Midbrain (tissue), 1 donor: ENCODE data around the gene PACC1.

Experiments used
- DNase-seq: peaks from one replicate; lab custom pipeline; 2025; lab: John Stamatoyannopoulos, UW

The PACC1 gene

DNA sequence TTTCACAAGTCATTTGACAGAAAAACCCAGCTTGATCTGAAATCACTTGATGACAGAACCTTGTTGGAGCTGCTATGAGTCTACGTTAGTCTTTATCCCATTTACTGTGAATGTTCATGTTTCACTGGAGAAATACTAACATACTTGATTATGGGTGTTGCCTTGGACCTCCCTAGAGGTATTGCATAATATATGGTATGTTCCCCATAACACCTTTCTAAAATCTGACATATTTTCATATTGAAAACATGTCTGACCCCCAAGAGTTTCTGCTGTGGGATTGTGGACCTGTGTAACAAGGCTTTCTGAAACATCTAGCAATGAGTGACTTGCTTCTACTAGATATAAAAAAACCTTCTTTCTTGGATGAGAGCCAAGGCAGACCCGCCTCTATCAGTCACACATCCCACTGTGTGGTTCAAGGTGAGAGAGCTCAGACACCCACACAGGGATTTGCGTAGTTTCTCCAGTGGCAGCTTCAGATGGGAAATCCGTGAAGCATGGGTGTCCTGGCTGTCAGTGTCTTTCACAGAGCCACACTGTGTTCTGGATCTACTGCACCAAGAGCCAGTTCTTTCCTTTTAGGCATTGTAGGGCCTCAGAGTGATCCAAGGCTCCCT, 22.6 kb upstream of the PACC1 start:
- DNase-seq = no peak

DNA sequence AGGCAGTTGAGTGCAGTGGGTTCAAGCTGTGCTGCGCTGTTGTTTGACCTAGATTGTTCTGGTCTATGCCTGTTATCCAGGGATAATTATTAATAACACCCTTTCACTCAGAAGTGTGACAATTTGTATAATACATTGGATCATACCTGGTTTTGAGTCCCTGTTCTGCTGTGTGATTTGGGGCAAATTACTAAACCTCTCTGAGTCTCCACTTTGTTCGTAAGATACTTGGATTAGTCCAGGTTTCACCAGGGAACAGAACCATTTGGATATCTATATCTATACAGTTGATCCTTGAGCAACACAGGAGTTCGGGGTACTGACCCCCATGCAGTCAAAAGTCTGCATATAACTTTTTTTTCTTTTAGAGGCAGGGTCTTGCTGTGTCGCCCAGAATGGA, 20.3 kb upstream of the PACC1 start:
- DNase-seq = no peak

GRCh38 chr1:212433577-212434462, 19.1 kb upstream of the PACC1 start:
- no peak for DNase-seq

DNA sequence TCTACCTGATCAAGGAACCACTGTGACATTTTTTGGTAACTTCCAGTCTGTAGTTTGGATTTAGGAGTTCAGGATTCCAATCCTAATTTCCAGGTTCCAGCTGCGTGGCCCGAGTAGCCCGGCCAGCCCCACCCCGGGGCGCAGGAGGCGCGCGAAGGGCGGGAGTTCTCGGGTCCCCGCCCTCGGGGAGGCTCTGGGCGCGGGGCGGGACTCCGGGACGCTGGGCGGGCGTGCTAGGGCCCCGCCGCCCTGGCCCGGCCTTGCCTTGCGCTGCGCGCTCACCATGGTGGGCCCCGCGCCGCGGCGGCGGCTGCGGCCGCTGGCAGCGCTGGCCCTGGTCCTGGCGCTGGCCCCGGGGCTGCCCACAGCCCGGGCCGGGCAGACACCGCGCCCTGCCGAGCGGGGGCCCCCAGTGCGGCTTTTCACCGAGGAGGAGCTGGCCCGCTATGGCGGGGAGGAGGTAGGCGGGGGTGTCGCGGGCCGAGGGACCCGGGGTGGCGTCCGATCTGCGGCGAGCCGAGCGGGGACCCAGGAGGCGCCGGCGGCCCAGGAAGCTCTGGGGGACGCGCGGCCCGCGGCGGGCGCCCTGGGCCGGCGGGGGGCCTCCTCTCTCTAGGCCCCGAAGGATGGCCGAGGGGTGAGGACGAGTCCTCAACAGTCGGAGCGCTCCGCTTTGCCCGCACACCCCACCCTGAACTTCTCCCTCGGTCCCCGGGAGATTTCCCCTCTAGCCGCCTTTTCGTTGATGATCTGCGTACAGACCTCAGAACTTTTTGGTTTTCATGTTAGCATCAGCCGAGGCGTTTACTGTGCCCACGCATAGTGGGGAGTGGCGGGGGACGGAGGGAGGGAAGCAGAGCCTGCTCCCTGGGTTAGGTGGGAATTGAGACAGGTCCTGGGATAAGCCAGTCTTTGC, 18.2 kb upstream of the PACC1 start, which contains the start of gene NENF:
NENF (plus strand) TSS at position 260 of the 916 bp plus-strand sequence; CDS start at position 284, 24 bp downstream.
- peak; percentile 91 for DNase-seq

- DNase-seq = no peak
Observed at GRCh38 chr1:212432272-212432660, 17.6 kb upstream of the PACC1 start.

DNA sequence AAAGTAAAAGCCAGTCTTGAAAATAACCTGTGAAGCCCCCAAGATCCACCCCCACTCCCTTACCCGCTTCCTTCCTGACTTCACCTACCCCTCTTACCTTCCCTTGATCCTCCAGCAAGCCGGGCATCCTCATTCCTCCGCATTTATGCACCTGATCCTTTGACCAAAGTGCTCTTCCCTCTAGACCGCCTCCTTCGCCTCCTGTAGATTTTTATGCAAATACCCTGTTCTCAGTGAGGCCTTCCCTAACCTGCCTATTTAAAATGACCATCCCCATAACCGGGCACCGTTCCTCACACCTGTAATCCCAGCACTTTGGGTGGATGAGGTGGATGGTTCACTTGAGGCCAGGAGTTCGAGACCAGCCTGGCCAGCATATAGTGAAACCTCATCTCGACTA, 17.0 kb upstream of the PACC1 start:
- DNase-seq = no peak

DNA sequence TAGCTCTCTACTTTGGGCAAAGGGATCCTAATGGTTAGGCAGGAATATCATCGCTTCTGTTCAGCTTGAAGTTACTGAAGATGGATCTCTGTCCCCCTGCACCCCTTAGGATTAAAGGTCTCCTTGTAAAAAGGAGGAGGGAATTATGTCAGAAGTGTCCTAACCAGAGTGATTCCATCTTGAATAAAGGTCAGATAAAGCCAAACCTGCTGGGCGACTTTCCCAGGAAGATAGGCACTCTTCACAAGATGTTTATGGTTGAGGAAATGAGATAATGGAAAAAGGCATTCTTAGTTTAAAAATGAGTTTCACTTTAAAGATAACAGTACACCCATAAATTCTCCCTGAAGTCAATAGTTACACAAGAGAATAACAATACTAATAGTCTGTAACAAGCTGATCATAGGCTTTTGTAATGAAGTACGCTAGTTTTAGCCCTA, 16.3 kb upstream of the PACC1 start:
- DNase-seq = no peak

DNA sequence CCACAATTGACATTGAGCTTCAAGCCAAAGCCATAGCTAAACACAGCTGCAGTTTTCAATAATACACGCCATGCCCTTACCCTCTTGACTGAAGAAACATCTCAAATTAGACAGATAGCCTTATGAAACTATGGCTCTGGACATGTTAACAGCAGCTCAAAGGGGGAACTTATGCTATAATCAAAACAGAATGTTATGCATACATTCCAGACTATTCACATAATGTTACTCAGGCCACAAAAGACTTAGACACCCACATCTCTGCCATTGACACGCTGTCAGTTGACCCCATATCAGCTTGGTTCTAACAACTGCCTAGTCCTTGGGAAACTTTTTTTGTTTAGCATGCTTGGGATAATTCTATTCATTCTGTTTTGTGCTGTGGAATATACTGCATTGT, 15.7 kb upstream of the PACC1 start:
- DNase-seq = no peak

- DNase-seq = no peak
Observed at GRCh38 chr1:212428496-212428895, 13.8 kb upstream of the PACC1 start.

- no peak for DNase-seq
Observed at GRCh38 chr1:212423879-212424278, 9.2 kb upstream of the PACC1 start.

DNA sequence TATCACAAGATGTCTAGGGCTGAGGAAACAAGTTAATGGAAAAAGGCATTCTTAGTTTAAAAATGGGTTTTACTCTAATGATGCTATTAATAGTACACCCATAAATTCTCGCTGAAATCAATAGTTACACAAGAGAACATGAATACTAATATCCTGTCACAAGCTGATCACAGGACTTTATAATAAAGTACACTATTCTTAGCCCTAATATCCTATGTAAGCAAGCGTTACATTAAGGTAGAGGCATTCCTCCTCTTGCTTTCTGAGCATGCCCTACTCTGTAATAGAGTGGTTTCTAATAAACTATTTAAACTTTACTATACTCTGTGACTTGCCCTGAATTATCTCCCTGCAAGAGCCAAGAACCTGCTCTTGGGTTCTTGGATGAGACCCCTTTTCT, 6.5 kb upstream of the PACC1 start:
- DNase-seq = no peak

DNA sequence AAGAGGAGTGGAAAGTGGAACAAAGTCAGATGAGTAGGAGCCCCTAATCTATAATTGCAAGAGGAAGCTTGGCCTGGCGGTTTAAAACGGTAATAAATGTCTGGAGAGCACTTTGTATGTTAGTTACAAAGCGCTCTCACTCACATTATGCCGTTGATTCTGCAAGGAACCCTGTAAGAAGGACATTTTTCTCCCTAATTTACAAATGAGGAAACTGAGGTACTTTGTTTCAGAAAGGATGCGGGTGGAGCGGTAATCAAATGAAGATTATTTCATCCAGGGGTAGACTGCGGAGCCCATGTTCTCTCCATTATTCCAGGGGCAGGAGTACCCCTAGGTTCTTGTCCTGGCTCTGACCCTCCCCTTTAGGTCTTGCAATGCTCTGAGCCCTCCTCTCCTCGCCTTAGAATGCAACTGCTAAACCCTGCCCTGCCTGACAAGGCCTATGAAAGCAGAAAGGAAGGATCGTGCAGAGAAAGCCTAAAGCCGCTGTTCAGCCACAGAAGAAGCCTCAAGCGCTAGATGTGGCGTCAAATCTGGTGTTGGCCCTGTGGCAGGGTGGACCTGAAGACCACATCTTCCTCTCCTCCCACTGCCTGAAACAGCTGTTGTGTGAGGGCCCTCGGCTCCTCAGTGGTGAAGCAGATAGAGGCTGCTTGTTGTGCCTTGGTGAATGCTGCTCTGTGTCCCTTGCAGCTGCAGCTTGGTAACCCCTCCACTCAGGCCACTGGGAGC, 588 bp upstream of the PACC1 start:
- DNase-seq = peak; percentile 77

DNA sequence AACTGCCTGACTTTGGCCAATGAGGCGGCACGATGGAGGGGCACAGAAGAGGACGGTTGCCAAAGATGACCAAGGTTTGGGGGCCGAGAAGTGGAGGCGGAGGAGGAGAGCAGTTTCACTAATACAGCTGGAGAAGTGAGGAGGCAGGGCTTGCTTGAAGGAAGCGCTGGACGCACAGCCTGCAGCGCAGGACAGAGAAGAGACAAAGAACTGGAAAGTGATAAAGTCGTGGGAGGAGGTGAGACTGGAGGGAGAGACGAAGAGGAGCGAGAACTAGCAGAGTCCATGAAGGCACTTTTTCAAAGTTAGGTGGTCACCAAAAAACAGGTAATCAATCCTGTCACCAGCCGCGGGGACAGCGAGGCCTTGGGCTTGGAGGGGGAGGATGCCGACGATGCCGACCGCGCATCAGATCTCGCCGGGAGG, 771 bp downstream of the PACC1 start:
- DNase-seq = peak; percentile 45

DNA sequence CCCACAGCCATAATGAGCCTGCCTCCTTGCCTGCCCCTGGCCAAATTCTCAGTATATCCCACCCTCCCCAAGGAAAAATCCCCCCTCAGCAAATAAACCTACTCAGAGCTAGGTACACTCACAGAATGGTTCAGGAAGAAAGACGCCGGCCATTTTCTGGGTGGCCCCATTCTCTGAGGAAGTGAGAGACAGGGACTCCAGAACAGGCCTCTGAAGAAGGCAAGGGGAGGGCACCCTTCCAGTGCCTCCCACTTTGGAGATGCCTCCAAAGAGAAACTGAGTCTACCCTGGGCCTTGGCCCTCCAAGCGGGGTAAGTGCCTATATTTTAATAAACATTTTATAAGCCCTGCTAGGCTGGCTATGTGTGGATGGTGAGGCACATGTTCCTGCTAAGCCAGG, 2.3 kb downstream of the PACC1 start:
- DNase-seq = no peak

DNA sequence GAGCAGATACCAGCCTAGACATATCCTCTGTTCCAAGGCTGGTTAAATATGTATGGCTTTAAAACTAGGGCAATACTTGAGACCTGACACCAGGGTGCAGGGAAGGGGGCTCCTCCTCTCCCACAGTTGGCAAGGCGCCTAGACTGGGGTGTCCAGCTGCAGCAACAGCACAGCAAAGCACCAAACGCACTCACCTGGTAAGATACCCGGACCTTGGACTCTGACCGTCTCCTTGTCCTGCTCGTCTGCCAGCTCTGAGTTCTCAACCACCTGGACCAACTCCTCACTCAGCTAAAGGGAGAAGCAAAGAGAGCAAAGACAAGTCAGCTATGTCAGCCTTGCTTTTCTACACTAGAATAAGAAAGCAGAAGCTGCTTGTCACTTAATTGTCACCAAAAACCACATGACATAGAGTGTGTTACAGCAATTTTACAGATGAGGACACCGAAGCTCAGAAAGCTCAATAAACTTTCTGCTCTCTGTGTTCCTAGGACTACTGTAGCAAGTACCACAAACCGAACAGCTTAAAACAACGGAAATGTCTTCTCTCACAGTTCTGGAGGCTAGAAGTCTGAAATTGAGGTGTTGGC, 4.4 kb downstream of the PACC1 start:
- no peak for DNase-seq

DNA sequence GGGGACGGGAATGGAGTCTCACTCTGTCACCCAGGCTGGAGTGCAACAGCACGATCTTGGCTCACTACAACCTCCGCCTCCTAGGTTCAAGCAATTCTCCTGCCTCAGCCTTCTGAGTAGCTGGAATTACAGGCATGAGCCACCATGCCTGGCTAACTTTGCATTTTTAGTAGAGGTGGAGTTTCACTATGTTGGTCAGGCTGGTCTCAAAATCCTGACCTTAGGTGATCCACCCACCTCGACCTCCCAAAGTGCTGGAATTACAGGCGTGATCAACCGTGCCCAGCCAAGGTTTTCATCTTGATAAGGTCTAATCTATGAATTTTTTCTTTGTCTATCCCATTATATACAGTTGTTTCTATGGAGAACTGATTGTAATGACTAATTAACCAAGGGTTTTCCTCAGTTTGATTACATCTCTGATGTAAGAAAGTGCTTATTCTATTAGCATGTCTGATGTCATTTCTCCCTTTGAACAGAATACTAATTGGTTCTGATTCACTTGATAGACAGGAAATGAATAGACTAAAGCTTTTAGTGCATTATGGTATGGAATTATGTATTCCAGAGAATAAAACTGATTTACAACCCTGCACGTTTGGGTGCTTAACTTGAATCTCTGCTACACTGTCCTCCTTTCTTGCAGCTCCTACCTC, 11.9 kb downstream of the PACC1 start:
- DNase-seq = no peak

DNA sequence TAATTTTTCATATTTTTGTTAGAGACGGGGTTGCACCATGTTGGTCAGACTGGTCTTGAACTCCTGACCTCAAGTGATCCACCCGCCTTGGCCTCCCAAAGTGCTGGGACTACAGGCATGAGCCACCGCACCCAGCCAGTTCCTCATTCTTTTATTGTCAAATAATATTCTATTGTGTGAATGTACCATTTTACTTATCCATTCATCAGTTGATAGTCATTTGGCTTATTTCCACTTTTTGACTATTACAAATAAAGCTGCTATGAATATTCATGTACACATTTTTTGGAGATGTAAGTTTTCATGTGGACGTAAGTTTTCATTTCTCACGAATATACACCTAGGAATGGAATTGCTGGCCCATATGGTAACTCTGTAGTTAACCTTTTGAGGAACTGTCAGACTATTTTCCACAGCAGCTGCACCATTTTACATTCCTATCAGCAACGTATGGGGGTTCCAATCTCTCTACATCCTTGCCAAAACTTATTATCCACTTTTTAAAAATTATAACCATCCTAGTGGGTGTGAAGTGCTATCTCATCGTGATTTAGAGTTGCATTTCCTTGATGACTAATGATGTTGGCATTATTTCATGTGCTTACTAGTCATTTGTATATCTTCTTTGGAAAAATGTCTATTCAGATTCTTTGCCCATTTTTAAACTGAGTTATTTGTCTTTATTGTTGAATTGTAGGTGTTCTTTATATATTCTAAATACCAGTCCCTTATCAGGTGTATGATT, 12.7 kb downstream of the PACC1 start:
- no peak for DNase-seq

GRCh38 chr1:212401042-212401441, 13.6 kb downstream of the PACC1 start:
- no peak for DNase-seq

DNA sequence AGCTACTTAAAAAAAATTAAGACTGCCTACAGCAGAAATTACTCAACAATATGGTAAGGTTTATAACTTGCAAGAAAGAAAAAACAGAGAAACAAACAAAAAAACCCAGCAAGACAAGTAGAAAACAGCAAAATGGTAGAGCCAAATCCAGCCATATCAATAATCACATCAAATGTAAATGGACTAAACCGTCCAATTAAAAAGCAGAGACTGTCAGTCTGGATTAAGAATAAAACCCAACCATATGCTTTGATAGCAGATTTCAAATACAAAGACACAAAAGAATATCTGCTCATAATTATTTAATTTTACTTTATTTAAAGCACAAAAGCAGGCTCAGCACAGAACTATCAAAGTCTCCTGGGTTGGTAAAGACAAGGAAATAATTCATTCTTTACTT, 17.5 kb downstream of the PACC1 start:
- no peak for DNase-seq

DNA sequence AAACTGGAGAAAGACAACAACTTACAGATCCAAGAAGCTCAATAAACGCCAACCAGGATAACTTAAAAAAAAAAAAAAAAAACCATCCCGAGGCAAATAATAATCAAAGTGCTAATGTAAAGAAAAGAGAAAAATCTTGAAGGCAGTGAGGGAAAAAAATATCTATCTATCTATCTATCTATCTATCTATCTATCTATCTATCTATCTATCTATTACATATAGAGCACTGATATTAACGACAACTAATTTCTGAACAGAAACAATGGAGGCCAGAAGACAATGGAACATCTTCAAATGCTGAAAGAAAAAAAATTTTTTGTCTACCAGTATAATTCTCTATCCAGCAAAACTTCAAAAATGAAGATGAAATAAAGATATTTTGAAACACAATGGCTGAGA, 18.0 kb downstream of the PACC1 start:
- no peak for DNase-seq
